ENCODE data around the gene FSTL5.

GRCh38 chr4:161540265-161540664 is 623.5 kb downstream of the FSTL5 start:
- TF ChIP-seq SIN3A (IDR thresholded peaks at IDR 0.05; ENCODE audit: borderline replicate concordance, insufficient read depth, low read length) (no peak), POLR2AphosphoS5 (IDR thresholded peaks at IDR 0.05; ENCODE audit: low read depth, low read length) (no peak), TAF1 (IDR thresholded peaks at IDR 0.05; ENCODE audit: borderline replicate concordance, insufficient read depth, low read length) (no peak)
- TF ChIP-seq, protein P1, sequence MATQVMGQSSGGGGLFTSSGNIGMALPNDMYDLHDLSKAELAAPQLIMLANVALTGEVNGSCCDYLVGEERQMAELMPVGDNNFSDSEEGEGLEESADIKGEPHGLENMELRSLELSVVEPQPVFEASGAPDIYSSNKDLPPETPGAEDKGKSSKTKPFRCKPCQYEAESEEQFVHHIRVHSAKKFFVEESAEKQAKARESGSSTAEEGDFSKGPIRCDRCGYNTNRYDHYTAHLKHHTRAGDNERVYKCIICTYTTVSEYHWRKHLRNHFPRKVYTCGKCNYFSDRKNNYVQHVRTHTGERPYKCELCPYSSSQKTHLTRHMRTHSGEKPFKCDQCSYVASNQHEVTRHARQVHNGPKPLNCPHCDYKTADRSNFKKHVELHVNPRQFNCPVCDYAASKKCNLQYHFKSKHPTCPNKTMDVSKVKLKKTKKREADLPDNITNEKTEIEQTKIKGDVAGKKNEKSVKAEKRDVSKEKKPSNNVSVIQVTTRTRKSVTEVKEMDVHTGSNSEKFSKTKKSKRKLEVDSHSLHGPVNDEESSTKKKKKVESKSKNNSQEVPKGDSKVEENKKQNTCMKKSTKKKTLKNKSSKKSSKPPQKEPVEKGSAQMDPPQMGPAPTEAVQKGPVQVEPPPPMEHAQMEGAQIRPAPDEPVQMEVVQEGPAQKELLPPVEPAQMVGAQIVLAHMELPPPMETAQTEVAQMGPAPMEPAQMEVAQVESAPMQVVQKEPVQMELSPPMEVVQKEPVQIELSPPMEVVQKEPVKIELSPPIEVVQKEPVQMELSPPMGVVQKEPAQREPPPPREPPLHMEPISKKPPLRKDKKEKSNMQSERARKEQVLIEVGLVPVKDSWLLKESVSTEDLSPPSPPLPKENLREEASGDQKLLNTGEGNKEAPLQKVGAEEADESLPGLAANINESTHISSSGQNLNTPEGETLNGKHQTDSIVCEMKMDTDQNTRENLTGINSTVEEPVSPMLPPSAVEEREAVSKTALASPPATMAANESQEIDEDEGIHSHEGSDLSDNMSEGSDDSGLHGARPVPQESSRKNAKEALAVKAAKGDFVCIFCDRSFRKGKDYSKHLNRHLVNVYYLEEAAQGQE (IDR thresholded peaks at IDR 0.05; ENCODE audit: insufficient read depth in 1 of 2, low read depth in 2 of 2, low read length in 2 of 2) = no peak
